ENCODE measurements around the gene SELENOO. TPM values are rescaled to one million over a fixed set of nuclear protein-coding genes. Genes with fewer than 3 reads are reported as not detected.

The SELENOO gene
- total and polyA plus RNA-seq, 2 of the 13 experiments (the other 11 are each of a cell fraction or from before 2014, with no cell fraction given) = 14.4 to 19.0 TPM

DNA sequence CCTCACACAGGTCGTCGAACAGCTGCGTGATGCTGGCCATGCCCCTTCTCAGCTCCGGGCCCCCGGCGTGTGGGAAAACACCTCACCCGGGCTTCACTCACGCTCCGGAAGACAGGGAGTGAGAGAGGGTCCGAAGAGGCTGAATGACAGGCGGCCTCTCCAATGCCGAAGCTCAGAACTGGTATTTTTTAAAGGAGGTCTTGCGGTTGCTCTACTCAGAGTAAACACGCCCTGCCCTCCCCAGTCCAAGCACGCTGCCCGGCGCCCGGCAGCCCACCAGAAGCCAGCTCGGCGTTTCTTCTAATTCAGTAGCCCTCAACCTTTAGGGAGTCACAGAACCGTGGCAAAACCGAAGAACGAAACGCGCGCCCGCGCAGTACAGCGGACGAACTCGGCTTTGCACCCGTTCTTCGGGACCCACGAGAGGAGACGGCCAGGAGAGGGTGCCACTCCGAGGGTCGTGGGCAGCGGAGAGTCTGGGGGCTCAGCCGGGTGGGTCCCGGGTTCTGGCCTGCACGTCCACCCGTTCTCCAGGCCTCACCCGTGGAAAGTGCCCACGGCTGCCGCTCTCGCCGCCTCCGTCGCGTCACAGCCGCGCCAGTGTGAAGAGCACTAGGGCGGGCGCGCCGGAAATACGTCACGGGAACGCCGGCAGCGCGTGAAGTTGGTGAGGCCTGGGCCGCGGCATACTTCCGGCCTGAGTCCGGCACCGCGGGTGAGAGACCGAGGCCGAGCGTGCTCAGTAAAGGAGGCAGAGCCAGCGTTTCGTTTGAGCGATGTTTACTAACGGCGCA is 43.8 kb downstream of the SELENOO start, which contains the start of gene TUBGCP6:
TSS of gene TUBGCP6 (minus strand) at position 604 of the 794 bp plus-strand sequence. CDS start at position 40, 564 bp downstream.
- Histone ChIP-seq H3K36me3 (replicated peaks in 1 of 2; ENCODE audit: control insufficient read depth in 1 of 2, insufficient read depth in 2 of 2, low read length in 2 of 2) (peaks cover 4 to 18% of the 10 kb centered on the region in 2 experiments; a peak in 4 of 5 replicates), H3K27me3 (ENCODE audit: control insufficient read depth in 1 of 2, insufficient read depth in 2 of 2, low read length in 2 of 2) (no peaks in the 10 kb centered on the region; a peak in 1 of 5 replicates), H3K4me1 (ENCODE audit: insufficient read depth, low read length) (peaks cover 33% of the 10 kb centered on the region), H3K79me2 (ENCODE audit: insufficient read depth, low read length) (peaks cover 47% of the 10 kb centered on the region), H3K4me3 (replicated peaks in 1 of 3; ENCODE audit: insufficient read depth in 1 of 3, low read depth in 2 of 3, low read length in 3 of 3) (peak within 1 kb of the TSS; percentile 77 to 98 (median 89)), H3K9ac (ENCODE audit: insufficient read depth, low read depth, low read length) (peak within 1 kb of the TSS; percentile 85), H3K4me2 (ENCODE audit: low read depth, low read length) (peak within 1 kb of the TSS; percentile 89), H2AFZ (ENCODE audit: low read length) (no peak within 1 kb of the TSS), H3K27ac (ENCODE audit: extremely low read length, insufficient read depth, low read length) (peak within 1 kb of the TSS; percentile 77), H4K20me1 (ENCODE audit: insufficient read depth, low read length) (peaks cover 12% of the 10 kb centered on the region), H3K9me3 (ENCODE audit: low read length) (no peaks in the 10 kb centered on the region)
- peak; percentile 81 for ATAC-seq
- peak; percentile 39 for FAIRE-seq
- in situ Hi-C loops (cut with HindIII; ENCODE audit: extremely low pct_ligation_motif_present, low pct_unique_long_range_greater_than_20kb) (no loop called here), intact Hi-C loops (cut with micrococcal nuclease; ENCODE audit: unreplicated experiment) (loop anchor here (2.0 to 5.0 kb wide), 2 partner anchors 98 to 253 kb away; partner anchors contain the start of gene PPP6R2)
- 0% methylated on average over 39 of the region's 76 CpGs for WGBS (ENCODE audit: low lambda C conversion rate)
- TSS peak; percentile 55 for BruUV-seq (replicated peaks)
- ChIA-PET POLR2A (interaction anchor here (0.6 to 1.7 kb wide), 10 partner anchors 8 to 318 kb away, joined by 3 to 7 read pairs (median 4); partner anchors contain the start of genes LMF2, MAPK12, NCAPH2 and PPP6R2), CTCF (ENCODE audit: low intra/inter-chr PET ratio, low total read pairs) (no interaction called here)
- DNase-seq (ENCODE audit: low spot score) = peak; percentile 84
- TF ChIP-seq GATAD2A (CRISPR knock-in tag; IDR thresholded peaks at IDR 0.05) = peak; percentile 53; the same call in 1 of the 2 replicates
- TF ChIP-seq PAX8 (CRISPR knock-in tag; IDR thresholded peaks at IDR 0.05; ENCODE audit: borderline replicate concordance) = peak; percentile 81; the same call in 1 of the 2 replicates
- TF ChIP-seq MIER3 (CRISPR knock-in tag; IDR thresholded peaks at IDR 0.05; ENCODE audit: borderline replicate concordance) = peak; percentile 96
- TF ChIP-seq, protein P1, sequence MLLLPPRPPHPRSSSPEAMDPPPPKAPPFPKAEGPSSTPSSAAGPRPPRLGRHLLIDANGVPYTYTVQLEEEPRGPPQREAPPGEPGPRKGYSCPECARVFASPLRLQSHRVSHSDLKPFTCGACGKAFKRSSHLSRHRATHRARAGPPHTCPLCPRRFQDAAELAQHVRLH (CRISPR knock-in tag; IDR thresholded peaks at IDR 0.05; ENCODE audit: borderline replicate concordance, low read depth) = peak; percentile 52; the same call in 1 of the 2 replicates
- peak; percentile 62; the same call in 1 of the 2 replicates for TF ChIP-seq ZFP90 (CRISPR knock-in tag; IDR thresholded peaks at IDR 0.05; ENCODE audit: borderline replicate concordance)
- no peak; the same call in 1 of the 2 replicates for TF ChIP-seq ZSCAN25 (CRISPR knock-in tag; IDR thresholded peaks at IDR 0.05)
- peak; percentile 43; the same call in 1 of the 2 replicates for TF ChIP-seq TOPORS (CRISPR knock-in tag; IDR thresholded peaks at IDR 0.05)
- no peak for TF ChIP-seq EZH2 (conservative IDR thresholded peaks at IDR 0.05; ENCODE audit: low read depth, low read length)
- TF ChIP-seq TFE3 (CRISPR knock-in tag; IDR thresholded peaks at IDR 0.05) = peak; percentile 77
- no peak for TF ChIP-seq ZNF235 (CRISPR knock-in tag; IDR thresholded peaks at IDR 0.05; ENCODE audit: borderline replicate concordance)
- TF ChIP-seq, protein P2, sequence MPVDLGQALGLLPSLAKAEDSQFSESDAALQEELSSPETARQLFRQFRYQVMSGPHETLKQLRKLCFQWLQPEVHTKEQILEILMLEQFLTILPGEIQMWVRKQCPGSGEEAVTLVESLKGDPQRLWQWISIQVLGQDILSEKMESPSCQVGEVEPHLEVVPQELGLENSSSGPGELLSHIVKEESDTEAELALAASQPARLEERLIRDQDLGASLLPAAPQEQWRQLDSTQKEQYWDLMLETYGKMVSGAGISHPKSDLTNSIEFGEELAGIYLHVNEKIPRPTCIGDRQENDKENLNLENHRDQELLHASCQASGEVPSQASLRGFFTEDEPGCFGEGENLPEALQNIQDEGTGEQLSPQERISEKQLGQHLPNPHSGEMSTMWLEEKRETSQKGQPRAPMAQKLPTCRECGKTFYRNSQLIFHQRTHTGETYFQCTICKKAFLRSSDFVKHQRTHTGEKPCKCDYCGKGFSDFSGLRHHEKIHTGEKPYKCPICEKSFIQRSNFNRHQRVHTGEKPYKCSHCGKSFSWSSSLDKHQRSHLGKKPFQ (CRISPR knock-in tag; IDR thresholded peaks at IDR 0.05; ENCODE audit: insufficient replicate concordance) = peak; percentile 50
- TF ChIP-seq TRIM22 (IDR thresholded peaks at IDR 0.05) = no peak
- no peak for TF ChIP-seq ZFP36L2 (CRISPR knock-in tag; IDR thresholded peaks at IDR 0.05)
- no peak for TF ChIP-seq RCOR2 (CRISPR knock-in tag; IDR thresholded peaks at IDR 0.05)
- TF ChIP-seq ZNF572 (CRISPR knock-in tag; IDR thresholded peaks at IDR 0.05) = no peak
- no peak for TF ChIP-seq ZNF678 (CRISPR knock-in tag; IDR thresholded peaks at IDR 0.05)
- TF ChIP-seq TBX3 (IDR thresholded peaks at IDR 0.05; ENCODE audit: borderline replicate concordance) = peak; percentile 56; the same call in 1 of the 2 replicates

Measured in HepG2 (cell line).